ENCODE measurements around the gene DLEC1.
A peak's percentile ranks its signal among the peaks of the same experiment; 100 is the strongest.

- peak; percentile 80 for TF ChIP-seq CTCF (IDR thresholded peaks at IDR 0.05)
- TF ChIP-seq POLR2AphosphoS5 (IDR thresholded peaks at IDR 0.05; ENCODE audit: low read depth, low read length): no peak
Measured at GRCh38 chr3:38004415-38005075, 34.5 kb upstream of the DLEC1 start.
